Stimulated activated CD4-positive, alpha-beta T cell treated with anti-CD3 and anti-CD28 coated beads, TNF-alpha, amount 100 ng/mL, for 1 hour (primary cell): ENCODE results near the gene SPDYE17.
"Not testable (repeated sequence)": the region's sequence is repeated elsewhere in the genome, so short reads cannot be mapped to it uniquely, and the experiment has no call there.

ENCODE experiments used
- DNase-seq, 3 donors: peaks; one replicate each; pipeline ENCODE4 v3.0.0-alpha.2; 2020; ENCODE audit warnings: low read depth in 3 of 3, low spot score in 1 of 3

Gene SPDYE17, protein sequence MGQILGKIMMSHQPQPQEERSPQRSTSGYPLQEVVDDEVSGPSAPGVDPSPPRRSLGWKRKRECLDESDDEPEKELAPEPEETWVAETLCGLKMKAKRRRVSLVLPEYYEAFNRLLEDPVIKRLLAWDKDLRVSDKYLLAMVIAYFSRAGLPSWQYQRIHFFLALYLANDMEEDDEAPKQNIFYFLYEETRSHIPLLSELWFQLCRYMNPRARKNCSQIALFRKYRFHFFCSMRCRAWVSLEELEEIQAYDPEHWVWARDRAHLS

DNA sequence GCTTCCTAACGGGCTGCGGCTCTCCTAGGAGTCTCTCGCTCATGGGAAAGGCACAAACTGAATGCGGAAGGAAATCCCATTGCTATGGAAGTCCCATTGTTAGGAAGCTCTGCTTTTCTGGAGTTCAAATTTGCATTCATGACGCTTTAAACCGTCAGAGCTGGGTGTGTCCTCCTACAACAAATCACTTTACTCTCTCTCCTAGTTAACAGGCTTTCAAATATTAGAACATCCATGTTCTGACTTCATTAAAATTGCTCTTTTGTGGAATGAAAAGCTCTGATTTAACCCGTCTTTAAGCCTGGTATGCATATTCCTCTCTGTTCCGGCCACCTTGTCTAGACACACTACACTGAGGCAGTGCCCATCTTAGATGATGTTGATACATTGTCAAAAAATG, at the start of gene SPDYE17:
SPDYE17 (minus strand) TSS at position 101 of the 400 bp plus-strand sequence. CDS start 1,791 bp downstream, outside the sequence.
- DNase-seq, result not testable (repeated sequence)

DNA sequence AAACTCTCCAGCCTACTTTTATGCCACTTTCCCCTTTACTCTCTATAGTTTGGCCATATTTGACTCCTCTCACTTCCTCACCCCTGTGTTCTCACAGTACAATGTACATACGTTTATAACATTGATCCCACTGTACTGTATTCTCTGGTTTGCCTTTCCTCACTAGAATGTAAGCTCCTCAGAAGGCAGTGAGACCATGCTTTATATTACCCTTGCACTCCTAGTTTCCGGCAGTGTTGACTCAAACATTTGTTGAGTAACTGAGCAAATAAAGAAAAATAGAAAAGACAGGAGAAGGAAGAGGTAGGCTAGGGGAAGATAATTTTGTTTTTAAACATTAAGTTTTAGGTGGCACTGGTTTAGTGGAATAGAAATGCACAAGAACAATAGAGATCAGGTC, 48.1 kb upstream of the SPDYE17 start:
- not testable (repeated sequence) for DNase-seq

DNA sequence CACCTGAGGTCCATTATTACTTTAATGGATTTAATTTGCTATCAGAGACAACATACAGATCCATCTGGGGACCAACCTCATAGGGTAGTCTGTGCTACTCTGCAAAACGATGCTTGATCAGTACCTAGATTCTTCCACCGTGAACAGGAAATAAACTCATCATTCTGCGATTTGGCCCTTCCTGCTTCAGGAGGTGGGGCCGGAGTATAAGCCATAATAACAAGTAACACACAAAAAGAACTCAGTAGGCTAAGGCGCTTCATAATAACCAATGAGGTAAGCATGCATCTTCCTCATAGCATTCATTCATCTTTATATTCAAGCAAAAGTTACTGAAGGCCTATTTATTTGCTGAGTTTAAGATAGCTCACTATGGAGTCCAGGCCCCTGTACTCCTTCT, 47.5 kb upstream of the SPDYE17 start:
- DNase-seq, result not testable (repeated sequence)

DNA sequence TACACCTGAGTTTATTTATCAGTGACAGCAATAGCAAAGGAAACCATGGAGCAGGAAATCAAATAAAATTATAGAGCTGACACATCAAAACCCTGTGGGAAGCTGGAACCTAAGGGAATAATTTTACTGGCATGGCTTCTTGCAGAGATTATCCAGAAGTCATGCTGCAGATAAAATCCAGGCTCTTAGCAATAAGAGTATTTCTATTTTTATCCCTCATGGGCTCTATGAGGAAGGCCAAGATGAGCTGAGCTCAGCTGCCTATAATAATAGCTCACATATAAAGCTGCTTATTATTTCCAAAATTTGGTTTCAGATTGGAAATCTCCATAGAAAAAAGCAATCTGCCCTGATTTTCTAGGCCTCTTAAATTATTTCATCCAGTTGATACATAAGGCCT, 47.0 kb upstream of the SPDYE17 start:
- not testable (repeated sequence) for DNase-seq

DNA sequence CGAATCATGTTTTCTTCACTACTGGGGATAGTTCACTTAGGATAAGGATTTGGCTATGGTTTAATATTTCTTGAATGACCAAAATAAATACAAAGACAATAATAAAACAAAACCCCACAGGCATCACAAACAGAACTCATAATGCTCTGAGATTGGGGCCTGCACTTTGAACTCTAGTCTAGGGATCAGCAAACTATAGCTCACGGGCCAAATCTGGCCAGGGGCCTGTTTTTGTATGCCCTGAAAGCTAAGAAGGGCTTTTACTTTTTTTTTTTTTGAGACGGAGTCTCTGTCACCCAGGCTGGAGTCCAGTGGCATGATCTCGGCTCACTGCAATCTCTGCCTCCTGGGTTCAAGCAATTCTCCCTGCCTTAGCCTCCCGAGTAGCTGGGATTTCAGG, 44.9 kb upstream of the SPDYE17 start:
- not testable (repeated sequence) for DNase-seq

DNA sequence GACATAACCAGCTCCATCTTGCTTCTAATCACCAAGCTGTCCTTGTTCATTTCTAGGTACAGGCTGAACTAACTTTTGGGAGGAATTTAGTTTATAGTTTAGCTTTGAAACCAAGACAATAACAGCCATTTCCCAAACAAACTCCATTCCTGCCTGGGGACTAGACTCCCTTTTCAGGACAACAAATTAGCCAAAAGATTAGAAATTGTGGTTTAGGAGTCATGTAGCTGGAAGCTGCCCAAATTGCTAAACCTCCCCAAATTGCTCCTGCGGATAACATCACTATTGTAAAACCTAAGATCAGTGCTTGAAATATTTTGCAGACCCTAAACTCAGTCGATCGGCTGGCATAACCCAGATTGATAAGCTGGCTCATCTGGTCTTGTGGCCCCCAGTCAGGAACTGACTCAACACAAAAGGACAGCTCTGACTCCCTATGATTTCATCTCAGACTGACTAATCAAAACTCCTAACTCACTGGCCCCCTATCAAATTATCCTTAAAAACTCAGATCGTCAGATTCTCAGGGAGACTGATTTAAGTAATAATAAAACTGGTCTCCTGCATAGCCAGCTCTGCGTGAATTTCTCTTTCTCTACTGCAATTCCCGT, 42.7 kb upstream of the SPDYE17 start:
- not testable (repeated sequence) for DNase-seq

DNA sequence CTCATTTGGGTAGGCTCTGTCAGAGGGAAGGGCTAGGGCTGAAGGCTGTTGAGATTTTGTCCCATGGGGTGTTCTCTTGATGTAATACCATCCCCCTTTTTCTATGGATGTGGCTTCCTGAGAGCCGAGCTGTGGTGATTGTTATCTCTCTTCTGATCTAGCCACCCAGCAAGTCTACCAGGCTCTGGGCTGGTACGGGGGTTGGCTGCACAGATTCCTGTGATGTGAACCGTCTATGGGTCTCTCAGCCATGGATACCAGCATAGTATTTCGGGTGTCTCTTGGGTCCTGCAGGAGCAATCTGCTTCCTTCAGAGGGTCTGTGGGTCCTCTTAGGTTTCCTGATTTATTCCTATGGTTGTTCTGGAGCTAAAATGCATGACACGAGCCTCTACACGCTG, 38.9 kb upstream of the SPDYE17 start:
- not testable (repeated sequence) for DNase-seq

DNA sequence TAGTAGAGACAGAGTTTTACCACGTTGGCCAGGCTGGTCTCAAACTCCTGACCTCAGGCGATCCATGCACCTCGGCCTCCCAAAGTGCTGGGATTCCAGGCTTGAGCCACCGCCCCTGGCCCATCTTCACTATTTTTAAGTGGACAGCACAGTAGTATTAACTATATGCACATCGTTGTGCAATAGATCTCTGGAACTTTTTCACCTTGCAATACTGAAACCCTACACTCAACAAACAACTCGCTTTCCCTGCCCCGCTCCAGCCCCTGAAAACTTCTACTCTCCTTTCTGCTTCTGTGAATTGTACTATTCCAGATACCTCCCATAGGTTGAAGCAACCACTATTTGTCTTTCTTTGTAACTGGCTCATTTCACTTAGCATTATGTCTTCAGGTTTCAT, 33.7 kb upstream of the SPDYE17 start:
- not testable (repeated sequence) for DNase-seq

DNA sequence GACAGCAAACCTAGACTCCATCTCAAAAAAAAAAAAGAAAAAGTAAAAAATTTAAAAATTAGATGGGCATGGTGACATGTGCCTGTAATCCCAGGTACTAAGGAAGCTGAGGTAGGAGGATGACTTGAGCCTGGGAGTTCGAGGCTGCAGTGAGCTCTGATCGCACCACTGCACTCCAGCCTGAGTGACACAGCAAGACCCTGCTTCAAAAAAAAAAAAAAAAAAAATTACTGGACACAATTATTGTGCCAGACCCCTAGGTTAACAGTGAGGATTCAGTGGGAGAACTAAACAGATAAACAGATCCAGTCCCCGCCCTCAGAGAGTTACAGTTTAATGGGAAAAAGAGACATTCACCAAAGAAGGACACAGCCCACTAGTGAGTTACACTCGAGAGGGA, 31.6 kb upstream of the SPDYE17 start:
- DNase-seq, result not testable (repeated sequence)

DNA sequence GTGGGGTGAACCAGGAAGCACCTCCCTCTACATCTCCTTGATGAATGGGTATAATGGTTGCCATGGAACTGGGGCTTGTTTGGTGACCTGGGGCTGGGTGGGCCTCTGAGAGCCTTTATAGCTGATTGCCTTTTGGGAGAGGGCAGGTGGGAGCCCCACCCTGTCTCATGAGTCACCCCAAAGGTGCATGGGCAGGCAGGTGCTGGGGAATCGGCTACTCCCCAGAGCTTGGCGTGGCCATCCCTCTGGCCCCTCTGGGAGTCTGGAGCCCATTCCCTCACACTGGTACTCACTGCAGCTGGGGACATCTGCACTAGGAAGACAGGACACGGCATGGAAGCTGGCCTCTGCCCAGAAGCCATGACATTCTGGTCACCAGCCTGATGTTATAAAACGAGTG, 30.4 kb upstream of the SPDYE17 start, which contains the start of gene SPDYE18:
SPDYE18 (minus strand) TSS at position 2 of the 400 bp plus-strand sequence. CDS start 2,046 bp downstream, outside the sequence.
- not testable (repeated sequence) for DNase-seq

DNA sequence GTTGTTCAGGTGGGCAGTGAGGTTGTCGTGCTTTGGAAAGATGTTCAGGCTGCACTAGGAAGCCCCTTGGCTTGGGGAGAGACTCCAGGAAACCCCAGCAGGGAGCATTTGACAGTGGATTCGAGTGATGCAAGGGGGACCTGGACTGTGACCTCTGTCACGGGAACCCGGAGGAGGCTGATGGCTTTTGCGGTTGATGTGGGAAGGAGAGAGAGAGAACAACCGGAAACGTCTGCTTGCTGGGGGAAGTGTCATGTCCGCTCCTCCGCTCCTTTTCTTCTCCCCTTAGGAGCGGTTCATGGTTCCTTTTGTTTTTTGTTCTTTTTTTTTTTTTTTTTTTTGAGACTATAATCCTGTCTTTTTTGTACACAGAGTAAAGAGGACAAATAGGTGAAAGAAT, 5.8 kb downstream of the SPDYE17 start:
- DNase-seq, result not testable (repeated sequence)

DNA sequence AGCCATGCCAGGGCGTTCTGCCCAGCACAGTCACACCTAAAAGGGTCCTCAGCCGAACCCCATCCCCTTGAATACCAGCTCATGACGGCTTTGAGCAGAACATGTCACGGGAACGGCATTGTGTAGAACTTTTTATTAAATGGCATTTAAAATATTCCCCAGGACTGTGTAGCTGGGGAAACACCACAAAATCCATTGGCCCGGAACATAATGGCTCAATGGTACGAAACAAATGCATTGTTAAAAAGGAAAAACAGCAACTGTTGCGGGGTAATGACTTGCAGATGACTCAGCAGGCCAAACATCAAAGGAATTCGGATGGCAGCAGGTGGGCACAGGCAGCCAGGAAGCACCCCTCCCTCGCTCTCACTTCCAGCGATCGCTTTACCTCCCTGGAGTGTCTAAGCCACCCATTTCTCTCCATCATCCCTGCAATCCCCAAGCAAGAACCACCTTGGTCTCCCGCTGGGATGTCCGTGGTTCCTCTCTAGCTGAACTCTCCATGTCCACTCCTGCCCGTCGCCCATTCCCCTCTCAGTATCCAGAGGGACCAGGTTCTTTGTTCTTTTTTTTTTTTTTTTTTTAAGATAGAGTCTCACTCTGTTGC, 22.0 kb downstream of the SPDYE17 start:
- not testable (repeated sequence) for DNase-seq

DNA sequence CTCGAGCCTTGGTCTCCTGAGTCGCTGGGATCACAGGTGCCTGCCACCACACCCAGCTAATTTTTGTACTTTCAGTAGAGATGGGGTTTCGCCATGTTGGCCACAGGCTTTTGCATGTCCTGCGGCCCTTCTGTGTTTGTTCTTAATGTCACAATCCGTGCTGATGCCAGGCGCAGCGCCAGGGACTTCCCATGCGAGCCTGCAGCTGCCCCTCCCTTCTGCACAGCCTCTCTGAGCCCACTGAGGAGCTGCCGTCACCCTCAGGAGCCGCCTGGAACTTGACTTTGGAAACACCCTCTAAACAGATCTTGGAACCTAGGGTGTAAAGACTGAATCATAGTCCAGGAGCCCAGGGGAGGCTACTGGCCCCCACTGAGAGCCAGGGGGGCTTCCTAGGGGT, 24.2 kb downstream of the SPDYE17 start:
- not testable (repeated sequence) for DNase-seq

DNA sequence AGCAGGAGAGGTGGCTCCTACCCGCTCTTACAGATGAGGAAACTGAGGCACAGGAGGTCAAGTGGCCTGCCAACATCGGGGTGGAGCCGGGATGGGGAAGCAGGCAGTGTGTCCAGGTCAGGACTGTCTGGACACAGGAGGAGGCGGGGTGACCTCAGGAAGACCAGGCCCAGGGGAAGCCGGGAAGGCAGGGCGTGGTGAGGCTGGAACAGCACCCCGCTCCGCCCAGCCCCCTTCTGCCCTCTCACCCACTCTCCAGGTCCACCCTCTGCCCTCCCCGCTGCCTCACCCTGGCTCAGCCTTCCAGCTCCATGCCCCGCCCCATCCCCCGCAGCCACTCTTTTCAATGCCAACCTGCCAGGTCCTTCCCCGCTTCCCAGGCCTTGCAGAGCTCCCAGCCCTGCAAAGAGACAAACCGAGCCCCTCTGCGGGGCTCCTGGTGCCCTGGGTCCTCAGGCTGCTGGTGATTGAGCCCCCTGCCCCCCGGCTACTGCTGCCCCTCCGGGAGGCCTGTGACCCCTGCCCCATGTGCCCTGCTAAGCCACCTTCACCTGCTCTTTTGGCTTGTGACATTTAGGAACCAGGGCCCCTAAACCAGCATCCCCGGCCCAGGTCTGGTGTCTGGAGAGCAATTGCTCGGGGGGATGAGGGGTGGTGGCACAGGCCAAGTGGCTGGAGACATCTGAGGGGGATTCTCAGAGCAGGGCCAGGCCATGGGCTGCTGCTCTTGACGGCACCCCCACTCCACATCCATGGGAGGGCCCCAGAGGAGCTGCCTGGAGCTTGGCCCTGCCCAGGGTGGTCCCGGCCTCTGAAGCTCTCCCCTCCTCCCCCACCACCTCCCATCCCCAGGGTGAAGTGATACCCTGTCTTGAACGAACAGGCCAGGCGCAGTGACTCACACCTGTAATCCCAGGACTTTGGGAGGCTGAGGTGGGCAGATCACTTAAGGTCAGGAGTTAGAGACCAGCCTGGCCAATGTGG, 25.7 kb downstream of the SPDYE17 start:
- DNase-seq, result not testable (repeated sequence)

DNA sequence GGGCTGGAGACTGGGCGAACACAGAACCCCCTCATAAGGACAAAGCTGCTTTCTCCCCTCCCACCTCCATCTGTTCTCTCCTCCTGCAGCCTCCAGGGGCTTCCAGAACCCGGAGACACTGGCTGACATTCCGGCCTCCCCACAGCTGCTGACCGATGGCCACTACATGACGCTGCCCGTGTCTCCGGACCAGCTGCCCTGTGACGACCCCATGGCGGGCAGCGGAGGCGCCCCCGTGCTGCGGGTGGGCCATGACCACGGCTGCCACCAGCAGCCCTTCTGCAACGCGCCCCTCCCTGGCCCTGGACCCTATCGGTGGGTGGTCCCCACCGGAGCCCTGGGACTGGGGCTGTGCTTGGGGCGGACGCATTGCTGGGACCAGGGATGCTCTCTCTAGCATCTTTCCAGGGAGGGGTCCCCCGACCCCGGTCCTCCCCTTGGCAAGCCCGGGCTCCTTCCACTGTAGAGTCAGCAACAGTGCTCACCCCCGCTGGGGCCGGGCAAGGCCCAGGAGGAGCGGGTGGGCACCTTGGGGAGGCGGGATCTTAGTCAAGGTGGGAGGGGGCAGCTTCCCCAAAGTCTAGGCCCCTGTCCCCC, 26.6 kb downstream of the SPDYE17 start:
- not testable (repeated sequence) for DNase-seq

DNA sequence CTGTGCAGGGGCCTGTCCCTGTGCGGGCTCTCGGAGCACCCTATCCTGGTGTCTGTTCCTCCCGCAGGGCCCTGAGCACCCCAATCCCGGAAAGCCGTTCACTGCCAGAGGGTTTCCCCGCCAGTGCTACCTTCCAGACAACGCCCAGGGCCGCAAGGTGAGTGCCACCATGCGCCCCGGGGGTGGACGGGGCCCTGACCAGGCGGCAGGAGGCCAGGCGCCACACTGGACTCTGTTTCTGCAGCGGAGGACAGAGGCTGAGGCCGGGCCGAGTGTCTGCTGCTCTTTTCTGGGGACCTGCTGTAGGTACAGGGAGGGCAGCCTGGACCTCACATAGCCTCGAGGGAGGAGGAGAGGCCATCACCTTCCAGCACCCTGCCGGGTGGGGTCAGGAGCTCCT, 28.0 kb downstream of the SPDYE17 start:
- not testable (repeated sequence) for DNase-seq

DNA sequence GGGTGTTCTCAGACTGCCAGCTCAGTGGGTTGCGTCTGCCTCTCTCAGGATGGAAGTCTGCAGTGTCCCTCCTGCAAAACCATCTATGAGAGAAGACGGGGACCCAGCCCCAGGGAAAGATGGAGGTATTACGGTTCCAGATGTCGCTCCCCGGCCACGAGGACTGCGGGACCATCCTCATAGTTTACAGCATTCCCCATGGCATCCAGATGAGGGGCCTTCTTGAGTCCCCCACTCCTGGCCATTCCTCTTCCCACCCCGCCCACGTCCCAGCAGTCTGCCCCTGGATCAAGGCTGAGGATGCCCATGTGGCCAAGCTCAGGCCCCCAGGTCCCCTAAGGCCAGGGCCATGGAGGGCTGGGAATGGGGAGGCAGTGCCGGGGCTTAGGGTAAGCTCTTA, 28.9 kb downstream of the SPDYE17 start:
- not testable (repeated sequence) for DNase-seq

DNA sequence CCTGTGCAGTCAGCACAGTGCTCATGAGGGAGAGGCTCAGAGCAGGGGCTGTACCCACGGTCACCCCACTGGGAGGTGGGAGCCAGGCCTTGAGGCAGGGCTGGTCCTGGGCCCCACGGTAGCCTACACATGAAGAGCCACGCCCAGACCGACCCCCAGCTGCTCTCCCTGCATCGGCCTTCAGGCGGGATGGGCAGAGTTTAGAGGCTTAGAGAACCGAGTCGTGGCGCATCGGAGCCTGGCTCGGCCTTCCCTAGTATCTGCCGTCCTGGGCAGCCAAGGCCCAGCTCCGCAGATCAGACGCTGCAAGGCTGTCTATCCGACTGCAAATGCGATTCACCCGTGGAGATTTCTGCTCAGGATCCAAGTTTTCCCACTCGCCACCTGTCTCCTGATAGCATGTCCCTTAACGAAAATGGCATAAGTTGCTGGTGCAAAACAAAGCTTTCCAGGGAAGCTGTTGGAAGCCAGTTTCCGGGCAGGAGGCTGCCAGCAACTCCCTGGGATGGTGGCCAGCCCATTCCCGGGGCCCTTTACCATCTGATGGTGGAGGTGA, 29.4 kb downstream of the SPDYE17 start:
- DNase-seq, result not testable (repeated sequence)

DNA sequence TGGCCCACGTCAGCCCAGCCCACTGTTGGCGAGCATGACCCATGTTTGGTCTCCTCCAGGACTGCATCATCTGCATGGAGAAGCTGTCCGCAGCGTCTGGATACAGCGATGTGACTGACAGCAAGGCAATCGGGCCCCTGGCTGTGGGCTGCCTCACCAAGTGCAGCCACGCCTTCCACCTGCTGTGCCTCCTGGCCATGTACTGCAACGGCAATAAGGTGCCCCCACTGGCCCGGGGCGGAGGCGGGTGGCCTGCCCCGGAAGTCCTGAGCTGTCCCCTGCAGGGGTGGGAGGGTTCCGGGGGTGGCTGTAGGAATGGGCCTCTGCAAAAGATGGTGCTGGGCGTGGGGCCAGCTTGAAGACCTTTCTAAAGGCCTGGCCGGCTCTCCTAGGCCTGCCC, 30.1 kb downstream of the SPDYE17 start:
- DNase-seq, result not testable (repeated sequence)

DNA sequence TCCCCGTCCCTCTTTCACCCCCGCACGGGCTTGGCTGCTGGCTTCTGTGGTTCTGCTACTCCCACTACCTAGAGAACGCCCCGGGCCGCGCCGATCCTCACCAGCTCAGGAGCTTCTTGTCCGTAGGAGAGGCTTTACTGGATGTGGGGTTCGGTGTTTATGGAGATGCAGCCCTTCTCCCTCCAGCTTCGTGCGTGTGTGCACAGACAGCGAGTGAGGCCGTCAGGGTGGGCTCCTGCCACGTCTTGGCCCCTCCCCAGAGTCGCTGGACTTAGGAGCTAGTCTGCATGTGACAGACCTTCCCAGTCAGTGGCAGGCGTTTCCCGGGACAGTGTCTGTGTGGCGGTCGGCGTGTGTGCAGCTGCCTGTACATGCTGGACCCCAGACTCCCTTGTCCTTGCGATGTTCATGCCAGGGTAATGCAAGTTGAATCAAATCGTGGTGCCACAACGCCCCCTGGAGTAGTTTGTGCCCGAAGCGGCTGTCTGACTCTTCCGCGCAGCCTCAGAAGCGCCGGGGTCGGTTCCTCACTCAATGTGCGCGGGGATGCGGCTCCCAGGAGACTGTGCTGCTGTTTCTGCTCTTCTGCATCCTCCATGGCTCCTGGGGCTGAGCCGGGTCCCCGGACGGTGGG, 32.6 kb downstream of the SPDYE17 start:
- not testable (repeated sequence) for DNase-seq
